IMR-90 (cell line): ENCODE measurements around the gene ZNF133. TPM values are rescaled to one million over a fixed set of nuclear protein-coding genes. Genes with fewer than 3 reads are reported as not detected.

Source experiments
- microRNA-seq, 2 experiments: library from miRNA; stranded (forward) in 1 of 2; unstranded in 1 of 2; fragments of 10-50 nt in 1 of 2; fragments of <30 nt in 1 of 2; gene quantifications in 1 of 2; microRNA quantifications in 1 of 2; one replicate each; pipeline versions ENCODE3 to v1.1.0; 2013 to 2020; ENCODE audit not compliant: insufficient read depth in 1 of 2, insufficient read length in 1 of 2, unreplicated experiment in 1 of 2
- polyA plus RNA-seq, 3 experiments: library from polyadenylated mRNA; depleted of rRNA; stranded (reverse); fragments of >200 nt; gene quantifications; 2 replicates each; pipeline ENCODE4 v1.2.3, GENCODE V29; 2012; ENCODE audit warnings: low replicate concordance in 1 of 3
- small RNA-seq, 5 experiments: library from RNA; depleted of rRNA; stranded (forward); fragments of <200 nt; gene quantifications; one replicate each; pipeline ENCODE3, GENCODE V24; 2012
- total RNA-seq: library from RNA; depleted of rRNA; stranded (reverse); fragments of >200 nt; gene quantifications from 2 replicates; pipeline ENCODE4 v1.2.3, GENCODE V29; 2012; rRNA removed

ZNF133 gene
- total and polyA plus RNA-seq, 2 of the 4 experiments (the other 2 are of a cell fraction): 18.3 to 33.5 TPM

Small RNA genes within 50 kb of the gene (microRNA-seq; reads per million reads assigned to microRNA genes)
- not detected for gene RN7SL14P (ENCODE audit: insufficient read depth, insufficient read length)
- 7.2 reads per million for gene RNU2-56P (ENCODE audit: insufficient read depth, insufficient read length)

Small RNA genes within 50 kb of the gene (small RNA-seq; reads per million reads assigned to genes)
- 0 reads per million in 5 experiments for gene RN7SL14P
- 0 to 10.2 (median 0.67) reads per million in 5 experiments for gene RNU2-56P

Other genes with a start within 250 kb of the ZNF133 start
- gene OVOL2, start 230.6 kb upstream of the ZNF133 start, total RNA-seq: not detected in 2 replicates
- gene OVOL2, start 230.6 kb upstream of the ZNF133 start, polyA plus RNA-seq (2012; rRNA removed): not detected in 2 replicates
- gene KAT14, start 150.7 kb upstream of the ZNF133 start, total RNA-seq: 12.4 and 15.3 TPM in 2 replicates
- 5.9 and 6.7 TPM in 2 replicates for gene KAT14, start 150.7 kb upstream of the ZNF133 start, polyA plus RNA-seq (2012; rRNA removed)
- gene PET117, start 150.7 kb upstream of the ZNF133 start, total RNA-seq: 3.9 and 12.8 TPM in 2 replicates
- 7.8 and 8.3 TPM in 2 replicates for gene PET117, start 150.7 kb upstream of the ZNF133 start, polyA plus RNA-seq (2012; rRNA removed)
- 0.54 and 0.83 TPM in 2 replicates for gene DZANK1, start 178.5 kb downstream of the ZNF133 start, total RNA-seq
- gene DZANK1, start 178.5 kb downstream of the ZNF133 start, polyA plus RNA-seq (2012; rRNA removed): 1.1 TPM in 2 replicates
- gene POLR3F, start 178.9 kb downstream of the ZNF133 start, total RNA-seq: 5.7 and 10.0 TPM in 2 replicates
- gene POLR3F, start 178.9 kb downstream of the ZNF133 start, polyA plus RNA-seq (2012; rRNA removed): 4.7 and 7.2 TPM in 2 replicates
- gene RBBP9, start 208.7 kb downstream of the ZNF133 start, total RNA-seq: 26.7 and 31.4 TPM in 2 replicates
- gene RBBP9, start 208.7 kb downstream of the ZNF133 start, polyA plus RNA-seq (2012; rRNA removed): 4.4 and 4.8 TPM in 2 replicates
- gene SEC23B, start 219.4 kb downstream of the ZNF133 start, total RNA-seq: 65.0 and 78.9 TPM in 2 replicates
- gene SEC23B, start 219.4 kb downstream of the ZNF133 start, polyA plus RNA-seq (2012; rRNA removed): 50.1 and 51.5 TPM in 2 replicates